Sigmoid colon (tissue), 7 donors: Measurements from ENCODE around the gene PRIM1. TPM values are rescaled to one million over a fixed set of nuclear protein-coding genes. Genes with fewer than 3 reads are reported as not detected.
A peak's percentile ranks its signal among the peaks of the same experiment; 100 is the strongest.
"Not testable (repeated sequence)": the region's sequence is repeated elsewhere in the genome, so short reads cannot be mapped to it uniquely, and the experiment has no call there.

Experiments used
- DNase-seq: peaks from one replicate; pipeline ENCODE4 v3.0.0-alpha.2; 2019
- H3K27ac ChIP-seq, 4 donors: fragments of 200-600 bp; sonication (generic); one replicate each; pipeline ENCODE4 v1.5.1; 2016 to 2019; ENCODE audit warnings: mild to moderate bottlenecking in 1 of 4
- H3K27me3 ChIP-seq, 3 donors: fragments of 200-600 bp; sonication (generic); one replicate each; pipeline ENCODE4 v1.5.1; 2019; ENCODE audit warnings: mild to moderate bottlenecking in 1 of 3
- H3K36me3 ChIP-seq, 4 donors: fragments of 200-600 bp; sonication (generic); one replicate each; pipeline ENCODE4 v1.5.1; 2016 to 2019
- H3K4me1 ChIP-seq, 4 donors: fragments of 200-600 bp; sonication (generic); one replicate each; pipeline ENCODE4 v1.5.1; 2017 to 2019
- H3K4me3 ChIP-seq, 4 donors: fragments of 200-600 bp; sonication (generic); one replicate each; pipeline ENCODE4 v1.5.1; 2017 to 2019; ENCODE audit warnings: mild to moderate bottlenecking in 2 of 4, moderate library complexity in 1 of 4
- H3K9me3 ChIP-seq, 4 donors: fragments of 200-600 bp in 3 of 4; sonication (generic) in 3 of 4; one replicate each; pipeline versions ENCODE4 v1.5.1 to v1.6.1; 2013 to 2019
- EP300 ChIP-seq, 4 donors: sonication (generic); formaldehyde crosslinking; IDR thresholded peaks; one replicate each; pipeline ENCODE4 v1.6.1; 2017; ENCODE audit warnings: antibody characterized with exemption in 4 of 4
- POLR2A ChIP-seq, 2 donors: fragments of 450-650 bp; IDR thresholded peaks; one replicate each; pipeline ENCODE4 v1.6.1; 2016; ENCODE audit warnings: antibody characterized with exemption in 2 of 2, mild to moderate bottlenecking in 2 of 2, moderate library complexity in 2 of 2
- POLR2AphosphoS5 ChIP-seq, 4 donors: sonication (generic); formaldehyde crosslinking; IDR thresholded peaks; one replicate each; pipeline ENCODE4 v1.6.1; 2017; ENCODE audit warnings: antibody characterized with exemption in 4 of 4
- WGBS, 2 donors: extraction: QIAGEN DNeasy Blood & Tissue Kit; methylation state at CpG; one replicate each; pipeline ENCODE4 v1.1.7; 2013; 5-methylcytosine and 5-hydroxymethylcytosine counted together
- intact Hi-C: fragments of 100-400 bp; cut with DNase I; formaldehyde crosslinking; loops from one replicate; pipeline ENCODE4 v1.15.1; 2023
- polyA plus RNA-seq, 3 donors: library from polyadenylated mRNA; stranded (reverse); fragments of 200-250 nt; gene quantifications; one replicate each; pipeline ENCODE4 v1.2.3, GENCODE V29; 2013
- total RNA-seq, 4 donors: library from RNA; depleted of rRNA; stranded (reverse); fragments of >200 nt; gene quantifications; one replicate each; pipeline ENCODE4 v1.1.0, GENCODE V29; 2016
- TF ChIP-seq, protein P1 (sequence below), 4 experiments: fragments of 450-650 bp in 3 of 4; fragments of 200-600 bp in 1 of 4; IDR thresholded peaks; one replicate each; pipeline ENCODE4 v1.5.1; 2016 to 2019; ENCODE audit warnings: antibody characterized with exemption in 4 of 4, mild to moderate bottlenecking in 3 of 4, moderate library complexity in 2 of 4
- donor health status: healthy with polysubstance abuse.
- donor health status: Bipolar disorder and iron deficiency.
- donor health status: healthy.

Gene PRIM1
- total RNA-seq (1 to 10 TPM; 3.9 to 7.5 (median 6.5) TPM), polyA plus RNA-seq (10 to 100 TPM in 1 of 3 donors, 1 to 10 TPM in 2; 2.4 to 11.0 (median 5.3) TPM)

DNA sequence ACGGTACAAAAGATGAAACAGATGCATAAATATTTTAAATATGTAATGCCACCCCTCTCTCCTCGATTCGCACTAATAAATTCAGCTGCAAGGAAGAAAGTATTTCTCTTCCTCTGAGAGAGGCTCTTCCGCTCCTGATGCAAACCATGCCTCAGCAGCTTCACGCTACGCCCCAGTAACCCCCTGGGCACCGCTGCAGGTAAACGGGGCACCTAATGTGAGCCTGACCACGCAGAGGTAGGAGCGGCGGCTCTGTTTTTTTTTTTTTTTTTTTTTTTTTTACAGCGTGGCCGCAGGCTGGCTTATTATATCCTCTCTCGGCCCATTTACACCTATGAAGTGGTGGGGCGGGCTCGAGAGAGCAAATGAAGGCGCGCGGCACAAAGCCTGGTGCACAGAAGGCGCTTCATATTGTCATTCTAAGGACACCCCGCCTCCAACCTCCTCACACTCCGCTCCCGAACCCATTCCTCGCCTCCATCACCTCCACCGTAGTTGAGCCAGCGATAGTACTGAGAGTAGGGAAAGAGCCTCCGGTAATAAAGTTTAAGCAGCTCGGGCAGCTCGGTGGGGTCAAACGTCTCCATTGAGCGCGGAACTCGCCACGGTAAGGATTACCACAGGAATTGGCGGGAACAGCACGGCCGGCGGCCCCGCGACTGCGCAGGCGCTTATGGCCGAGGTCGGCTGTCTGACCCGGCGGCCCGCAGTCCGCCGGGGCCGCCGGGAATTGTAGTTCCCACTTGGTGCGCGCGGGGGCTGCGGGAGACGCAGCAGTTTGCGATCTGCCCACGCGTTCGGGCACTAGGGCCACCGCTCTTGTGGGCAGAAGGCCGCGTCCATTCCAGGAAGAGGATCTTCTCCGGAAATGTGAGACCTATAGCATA is at the start of gene PRIM1:
Gene PRIM1, minus strand, starts transcription at position 612 of the 887 bp plus-strand sequence. Its CDS starts 25 bp downstream, at position 587.
- TF ChIP-seq POLR2AphosphoS5 (IDR thresholded peaks at IDR 0.05), result peak; percentile 25 to 78 (median 50)
- TF ChIP-seq, protein P1, sequence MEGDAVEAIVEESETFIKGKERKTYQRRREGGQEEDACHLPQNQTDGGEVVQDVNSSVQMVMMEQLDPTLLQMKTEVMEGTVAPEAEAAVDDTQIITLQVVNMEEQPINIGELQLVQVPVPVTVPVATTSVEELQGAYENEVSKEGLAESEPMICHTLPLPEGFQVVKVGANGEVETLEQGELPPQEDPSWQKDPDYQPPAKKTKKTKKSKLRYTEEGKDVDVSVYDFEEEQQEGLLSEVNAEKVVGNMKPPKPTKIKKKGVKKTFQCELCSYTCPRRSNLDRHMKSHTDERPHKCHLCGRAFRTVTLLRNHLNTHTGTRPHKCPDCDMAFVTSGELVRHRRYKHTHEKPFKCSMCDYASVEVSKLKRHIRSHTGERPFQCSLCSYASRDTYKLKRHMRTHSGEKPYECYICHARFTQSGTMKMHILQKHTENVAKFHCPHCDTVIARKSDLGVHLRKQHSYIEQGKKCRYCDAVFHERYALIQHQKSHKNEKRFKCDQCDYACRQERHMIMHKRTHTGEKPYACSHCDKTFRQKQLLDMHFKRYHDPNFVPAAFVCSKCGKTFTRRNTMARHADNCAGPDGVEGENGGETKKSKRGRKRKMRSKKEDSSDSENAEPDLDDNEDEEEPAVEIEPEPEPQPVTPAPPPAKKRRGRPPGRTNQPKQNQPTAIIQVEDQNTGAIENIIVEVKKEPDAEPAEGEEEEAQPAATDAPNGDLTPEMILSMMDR (IDR thresholded peaks at IDR 0.05), result peak in 1 of 4 experiments; percentile 37
- TF ChIP-seq POLR2A (IDR thresholded peaks at IDR 0.05), result no peak
- TF ChIP-seq EP300 (IDR thresholded peaks at IDR 0.05), result no peak
- H3K27ac ChIP-seq, result peak within 1 kb of the TSS; percentile 73 to 80 (median 76)
- DNase-seq, result peak; percentile 90
- no peaks in the 10 kb centered on the region for H3K27me3 ChIP-seq
- peaks cover 0 to 10% (median 7%) of the 10 kb centered on the region in 4 donors for H3K4me1 ChIP-seq
- H3K36me3 ChIP-seq, result no peaks in the 10 kb centered on the region
- peak within 1 kb of the TSS; percentile 66 to 84 (median 74) for H3K4me3 ChIP-seq
- intact Hi-C loops, result no loop called here
- no peaks in the 10 kb centered on the region for H3K9me3 ChIP-seq
- 0% methylated on average over 64 of the region's 64 CpGs for WGBS, 2 donors

DNA sequence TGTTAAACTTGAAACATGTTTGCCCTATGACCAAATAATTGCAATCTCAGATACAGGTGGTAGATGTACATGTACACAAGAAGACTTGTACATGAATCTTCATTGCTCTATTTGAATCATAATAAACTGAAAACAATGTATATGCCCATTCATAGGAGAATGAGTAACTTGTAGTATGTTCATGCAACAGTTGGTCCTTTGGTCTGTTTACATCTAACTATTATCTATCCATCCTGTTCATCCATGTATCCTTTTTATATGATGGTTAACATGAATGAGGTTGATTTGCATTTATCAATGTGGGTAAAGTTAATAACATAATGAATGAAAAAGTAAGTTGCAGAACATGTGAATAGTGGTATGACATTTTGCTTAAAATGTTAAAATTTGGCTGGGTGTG is 48.1 kb upstream of the PRIM1 start:
- Histone ChIP-seq H3K4me1 (peaks cover 0 to 18% (median 12%) of the 10 kb centered on the region in 4 donors), H3K9me3 (no peaks in the 10 kb centered on the region), H3K36me3 (no peaks in the 10 kb centered on the region), H3K27me3 (no peaks in the 10 kb centered on the region), H3K27ac (no peak overlapping the region), H3K4me3 (no peak overlapping the region)
- DNase-seq, result no peak
- intact Hi-C loops, result no loop called here
- no peak for TF ChIP-seq POLR2A (IDR thresholded peaks at IDR 0.05)
- no peak for TF ChIP-seq POLR2AphosphoS5 (IDR thresholded peaks at IDR 0.05)
- TF ChIP-seq, protein P1 (IDR thresholded peaks at IDR 0.05), result no peak
- TF ChIP-seq EP300 (IDR thresholded peaks at IDR 0.05), result no peak

DNA sequence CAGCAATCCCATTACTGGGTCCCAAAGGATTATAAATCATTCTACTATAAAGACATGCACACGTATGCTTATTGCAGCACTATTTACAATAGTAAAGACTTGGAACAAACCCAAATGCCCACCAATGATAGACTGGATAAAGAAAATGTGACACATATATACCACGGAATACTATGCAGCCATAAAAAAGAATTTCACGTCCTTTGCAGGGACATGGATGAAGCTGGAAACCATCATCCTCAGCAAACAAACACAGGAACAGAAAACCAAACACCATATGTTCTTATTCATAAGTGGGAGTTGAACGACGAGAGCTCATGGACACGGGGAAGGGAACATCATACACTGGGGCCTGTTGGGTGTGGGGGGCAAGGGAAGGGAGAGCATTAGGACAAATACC is 47.2 kb upstream of the PRIM1 start:
- peaks cover 0 to 15% (median 12%) of the 10 kb centered on the region in 4 donors for H3K4me1 ChIP-seq
- intact Hi-C loops, H3K27ac ChIP-seq, H3K36me3 ChIP-seq, H3K27me3 ChIP-seq, H3K9me3 ChIP-seq, DNase-seq, H3K4me3 ChIP-seq: not testable (repeated sequence)
- WGBS, 2 donors, result 84 to 89% methylated on average over 6 of the region's 6 CpGs

DNA sequence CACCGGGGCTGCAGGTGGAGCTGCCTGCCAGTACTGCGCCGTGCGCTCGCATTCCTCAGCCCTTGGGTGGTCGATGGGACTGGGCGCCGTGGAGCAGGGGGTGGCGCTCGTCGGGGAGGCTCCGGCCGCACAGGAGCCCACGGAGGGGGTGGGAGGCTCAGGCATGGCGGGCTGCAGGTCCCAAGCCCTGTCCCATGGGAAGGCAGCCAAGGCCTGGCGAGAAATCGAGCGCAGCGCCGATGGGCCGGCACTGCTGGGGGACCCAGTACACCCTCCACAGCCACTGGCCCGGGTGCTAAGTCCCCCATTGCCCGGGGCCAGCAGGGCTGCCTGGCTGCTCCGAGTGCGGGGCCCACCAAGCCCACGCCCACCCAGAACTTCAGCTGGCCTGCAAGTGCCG is 43.7 kb upstream of the PRIM1 start:
- H3K4me1 ChIP-seq, H3K27me3 ChIP-seq, H3K9me3 ChIP-seq, H3K4me3 ChIP-seq, DNase-seq, H3K36me3 ChIP-seq, intact Hi-C loops, H3K27ac ChIP-seq: not testable (repeated sequence)
- 96% methylated on average over 27 of the region's 27 CpGs for WGBS, 2 donors

DNA sequence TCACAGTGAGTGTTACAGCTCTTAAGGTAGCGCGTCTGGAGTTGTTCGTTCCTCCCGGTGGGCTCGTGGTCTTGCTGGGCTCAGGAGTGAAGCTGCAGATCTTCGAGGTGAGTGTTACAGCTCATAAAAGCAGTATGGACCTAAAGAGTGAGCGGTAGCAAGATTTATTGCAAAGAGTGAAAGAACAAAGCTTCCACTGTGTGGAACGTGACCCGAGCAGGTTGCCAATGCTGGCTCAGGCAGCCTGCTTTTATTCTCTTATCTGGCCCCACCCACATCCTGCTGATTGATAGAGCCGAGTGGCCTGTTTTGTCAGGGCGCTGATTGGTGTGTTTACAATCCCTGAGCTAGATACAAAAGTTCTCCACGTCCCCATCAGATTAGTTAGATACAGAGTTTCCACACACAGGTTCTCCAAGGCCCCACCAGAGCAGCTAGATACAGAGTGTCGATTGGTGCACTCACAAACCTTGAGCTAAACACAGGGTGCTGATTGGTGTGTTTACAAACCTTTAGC is 43.0 kb upstream of the PRIM1 start:
- H3K36me3 ChIP-seq, intact Hi-C loops, H3K4me1 ChIP-seq, H3K9me3 ChIP-seq, H3K27me3 ChIP-seq, H3K27ac ChIP-seq, DNase-seq: not testable (repeated sequence)
- peak overlapping the region in 1 of 4 donors; percentile 8 for H3K4me3 ChIP-seq
- 46 to 68% methylated on average over 12 of the region's 13 CpGs for WGBS, 2 donors

DNA sequence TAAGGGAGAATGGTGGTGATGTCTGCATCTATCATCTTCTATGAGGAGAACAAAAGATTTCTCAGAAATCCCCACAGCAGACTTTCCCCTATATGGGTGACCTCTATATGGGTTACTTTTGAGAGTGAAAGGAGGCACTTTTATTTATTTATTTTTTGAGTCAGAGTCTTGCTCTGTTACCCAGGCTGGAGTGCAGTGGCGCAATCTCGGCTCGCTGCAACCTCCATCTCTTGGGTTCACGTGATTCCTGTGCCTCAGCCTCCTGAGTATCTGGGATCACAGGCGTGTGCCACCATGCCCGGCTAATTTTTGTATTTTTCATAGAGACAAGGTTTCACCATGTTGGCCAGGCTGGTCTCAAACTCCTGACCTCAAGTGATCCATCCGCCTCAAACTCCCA is 41.0 kb upstream of the PRIM1 start:
- intact Hi-C loops, H3K4me1 ChIP-seq, DNase-seq, H3K27me3 ChIP-seq, H3K4me3 ChIP-seq, H3K36me3 ChIP-seq, H3K9me3 ChIP-seq, H3K27ac ChIP-seq: not testable (repeated sequence)
- 93 to 94% methylated on average over 7 of the region's 7 CpGs for WGBS, 2 donors
